ENCODE results near the gene CPM. TPM values are rescaled to one million over a fixed set of nuclear protein-coding genes. Genes with fewer than 3 reads are reported as not detected.

Gene CPM
- total and polyA plus RNA-seq, 2 donors (not counting 3 experiments of a cell fraction or from before 2014, with no cell fraction given): not detected

DNA sequence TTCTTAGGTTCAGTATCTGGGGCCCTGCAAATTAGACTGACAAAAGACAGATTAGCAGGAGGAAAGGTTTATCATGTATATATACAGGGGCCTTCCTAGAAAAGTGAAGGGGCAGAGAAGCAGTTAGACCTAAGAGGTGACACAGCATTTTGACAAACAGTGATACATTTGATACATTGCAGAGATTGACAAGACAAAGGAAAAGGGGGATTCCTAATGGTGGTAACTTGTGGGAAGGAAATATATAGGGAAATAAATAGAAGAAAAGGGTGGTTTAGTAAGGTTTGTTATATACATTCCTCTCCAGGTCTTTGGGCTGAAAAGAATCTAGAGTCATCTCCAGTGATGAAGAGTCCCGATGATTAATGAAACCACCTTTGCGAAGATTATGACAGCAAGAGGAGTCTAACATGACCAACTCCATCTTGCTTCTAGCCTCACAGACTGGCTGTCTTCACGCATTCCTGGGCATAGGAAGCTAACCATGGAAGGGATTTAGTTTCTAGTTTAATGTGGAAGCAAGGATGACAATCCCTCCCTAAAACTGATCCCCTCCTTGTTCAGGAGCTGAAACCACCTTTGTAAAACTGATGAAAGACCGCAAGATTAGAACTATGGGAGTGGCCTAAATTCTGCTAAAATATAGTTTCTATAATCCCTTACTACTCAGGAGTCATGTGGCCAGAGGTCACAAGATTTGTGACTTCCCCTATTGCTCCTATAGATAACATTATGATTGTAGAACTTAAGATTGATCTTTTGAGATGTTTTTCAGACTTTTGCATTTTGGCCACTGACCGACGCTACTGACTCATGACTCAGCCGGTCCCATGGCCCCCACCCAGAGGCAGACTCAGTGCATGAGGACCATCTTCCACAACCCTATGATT lies 31.1 kb upstream of the CPM start:
- CTCF ChIA-PET: no interaction called here
- no peaks in the 10 kb centered on the region for H3K36me3 ChIP-seq (ENCODE audit: control insufficient read depth in 2 of 2, extremely low read depth in 1 of 2, insufficient read depth in 2 of 2, low read length in 2 of 2)

More for the DNA sequence above, 31.1 kb upstream of the CPM start:
- Histone ChIP-seq H3K27ac (ENCODE audit: insufficient read depth, low read depth, low read length) (no peak overlapping the region), H3K27me3 (ENCODE audit: control insufficient read depth in 2 of 2, insufficient read depth in 2 of 2, low read length in 2 of 2) (peaks cover 0 to 5% of the 10 kb centered on the region in 2 experiments), H3K4me1 (ENCODE audit: control insufficient read depth, extremely low read depth, insufficient read depth, low read length) (no peaks in the 10 kb centered on the region), H3K4me2 (ENCODE audit: insufficient read depth, low read length) (no peak overlapping the region), H3K9me3 (replicated peaks; ENCODE audit: control insufficient read depth, insufficient read depth, low read length) (no peaks in the 10 kb centered on the region), H4K20me1 (replicated peaks; ENCODE audit: control insufficient read depth, extremely low read depth, insufficient read depth, low read length) (no peaks in the 10 kb centered on the region), H3K79me2 (ENCODE audit: control insufficient read depth, insufficient read depth, low read length) (no peaks in the 10 kb centered on the region), H2AFZ (ENCODE audit: low read depth, low read length) (no peak overlapping the region), H3K4me3 (replicated peaks in 1 of 3; ENCODE audit: insufficient read depth in 1 of 3, low read depth in 1 of 3, low read length in 3 of 3) (no peak overlapping the region), H3K9me1 (replicated peaks; ENCODE audit: control insufficient read depth, extremely low read depth, insufficient read depth, low read length) (no peaks in the 10 kb centered on the region), H3K9ac (replicated peaks; ENCODE audit: extremely low read depth, insufficient read depth, low read length) (no peak overlapping the region)
- BruUV-seq (replicated peaks): no TSS peak
- dilution Hi-C loops (cut with MboI; ENCODE audit: extremely low pct_ligation_motif_present, low sequenced_read_pairs) (no loop called here), intact Hi-C loops (cut with micrococcal nuclease) (no loop called here)
- FAIRE-seq (no peak), DNase-seq (ENCODE audit: low read depth, low spot score) (no peak)
- POLR2A ChIA-PET: no interaction called here
- no peak for TF ChIP-seq POLR2A (IDR thresholded peaks at IDR 0.05; ENCODE audit: low read depth, low read length)
- TF ChIP-seq, protein P1, sequence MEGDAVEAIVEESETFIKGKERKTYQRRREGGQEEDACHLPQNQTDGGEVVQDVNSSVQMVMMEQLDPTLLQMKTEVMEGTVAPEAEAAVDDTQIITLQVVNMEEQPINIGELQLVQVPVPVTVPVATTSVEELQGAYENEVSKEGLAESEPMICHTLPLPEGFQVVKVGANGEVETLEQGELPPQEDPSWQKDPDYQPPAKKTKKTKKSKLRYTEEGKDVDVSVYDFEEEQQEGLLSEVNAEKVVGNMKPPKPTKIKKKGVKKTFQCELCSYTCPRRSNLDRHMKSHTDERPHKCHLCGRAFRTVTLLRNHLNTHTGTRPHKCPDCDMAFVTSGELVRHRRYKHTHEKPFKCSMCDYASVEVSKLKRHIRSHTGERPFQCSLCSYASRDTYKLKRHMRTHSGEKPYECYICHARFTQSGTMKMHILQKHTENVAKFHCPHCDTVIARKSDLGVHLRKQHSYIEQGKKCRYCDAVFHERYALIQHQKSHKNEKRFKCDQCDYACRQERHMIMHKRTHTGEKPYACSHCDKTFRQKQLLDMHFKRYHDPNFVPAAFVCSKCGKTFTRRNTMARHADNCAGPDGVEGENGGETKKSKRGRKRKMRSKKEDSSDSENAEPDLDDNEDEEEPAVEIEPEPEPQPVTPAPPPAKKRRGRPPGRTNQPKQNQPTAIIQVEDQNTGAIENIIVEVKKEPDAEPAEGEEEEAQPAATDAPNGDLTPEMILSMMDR (IDR thresholded peaks at IDR 0.05; ENCODE audit: extremely low read depth in 1 of 2, insufficient read depth in 1 of 2, low read depth in 1 of 2, low read length in 2 of 2): no peak
